PC-3 (cell line): ENCODE results near the gene TBXAS1. TPM values are rescaled to one million over a fixed set of nuclear protein-coding genes. Genes with fewer than 3 reads are reported as not detected.

Experiments
- ATAC-seq: fragments of 200-7000 bp; cut with Tn5 transposase; 2 replicates; pipeline ENCODE4 v1.9.1; 2020; ENCODE audit warnings: mild to moderate bottlenecking, moderate library complexity
- BruUV-seq: library from RNA; stranded (reverse); fragments of 400-500 nt; replicated peaks from 2 replicates; lab custom pipeline; 2021; lab: Mats Ljungman, UMichigan
- CTCF ChIA-PET: fragments of 300-600 bp; sonication (Branson Sonifier 250); formaldehyde crosslinking; loops from one replicate; lab custom pipeline; 2022; ENCODE audit warnings: antibody characterized with exemption; lab: Charles Lee
- POLR2A ChIA-PET: fragments of 300-600 bp; sonication (Branson Sonifier 250); formaldehyde crosslinking; loops from one replicate; lab custom pipeline; 2022; ENCODE audit warnings: antibody characterized with exemption; ENCODE audit not compliant: unreplicated experiment; lab: Charles Lee
- DNase-seq: peaks from one replicate; pipeline ENCODE4 v3.0.0-alpha.2; 2015
- H2AFZ ChIP-seq: fragments of 300-600 bp; sonication (generic); 2 replicates; pipeline ENCODE4 v1.6.0; 2016; ENCODE audit warnings: antibody characterized with exemption, low read length
- H3F3A ChIP-seq: fragments of 300-600 bp; sonication (generic); one replicate; pipeline ENCODE4 v1.6.0; 2017; ENCODE audit warnings: antibody characterized with exemption, low read length, control low read depth, mild to moderate bottlenecking; ENCODE audit not compliant: unreplicated experiment
- H3K27ac ChIP-seq: fragments of 300-600 bp; sonication (generic); 2 replicates; pipeline ENCODE4 v1.5.1; 2016; ENCODE audit warnings: mild to moderate bottlenecking, low read length
- H3K27me3 ChIP-seq: fragments of 300-600 bp; sonication (generic); 2 replicates; pipeline ENCODE4 v1.6.1; 2016; ENCODE audit warnings: low read length, mixed read lengths
- H3K36me3 ChIP-seq: fragments of 300-600 bp; sonication (generic); 2 replicates; pipeline ENCODE4 v1.6.1; 2016; ENCODE audit warnings: low read depth, mixed run types, low read length, mixed read lengths
- H3K4me1 ChIP-seq: fragments of 300-600 bp; sonication (generic); 2 replicates; pipeline ENCODE4 v1.5.1; 2016; ENCODE audit warnings: low read length; ENCODE audit not compliant: insufficient read depth
- H3K4me2 ChIP-seq: fragments of 300-600 bp; sonication (generic); 2 replicates; pipeline ENCODE4 v1.6.0; 2016; ENCODE audit warnings: low read length
- H3K4me3 ChIP-seq: fragments of 300-600 bp; sonication (generic); 2 replicates; pipeline ENCODE4 v1.5.1; 2016; ENCODE audit warnings: mild to moderate bottlenecking, low read length, mixed read lengths
- H3K79me2 ChIP-seq: fragments of 300-600 bp; sonication (generic); 2 replicates; pipeline ENCODE4 v1.6.1; 2017; ENCODE audit warnings: low read length, mixed read lengths
- H3K9ac ChIP-seq: fragments of 300-600 bp; sonication (generic); 2 replicates; pipeline ENCODE4 v1.6.0; 2016; ENCODE audit warnings: mild to moderate bottlenecking, low read length
- H3K9me2 ChIP-seq: fragments of 300-600 bp; sonication (generic); replicated peaks from 2 replicates; pipeline ENCODE4 v1.6.1; 2016; ENCODE audit warnings: mixed run types, low read length, mixed read lengths
- H3K9me3 ChIP-seq: fragments of 300-600 bp; sonication (generic); 2 replicates; pipeline ENCODE4 v1.6.1; 2016; ENCODE audit warnings: low read length, mixed read lengths
- H4K20me1 ChIP-seq: fragments of 300-600 bp; sonication (generic); 2 replicates; pipeline ENCODE4 v1.6.1; 2016; ENCODE audit warnings: low read length, mixed read lengths
- EZH2 ChIP-seq: fragments of 300-600 bp; sonication (generic); IDR thresholded peaks from one replicate; pipeline ENCODE4 v1.6.1; 2017; ENCODE audit warnings: antibody characterized with exemption, mild to moderate bottlenecking, low read length; ENCODE audit not compliant: unreplicated experiment
- EZH2phosphoT487 ChIP-seq: fragments of 300-600 bp; sonication (generic); IDR thresholded peaks from 2 replicates; pipeline ENCODE4 v1.6.1; 2018; ENCODE audit warnings: mild to moderate bottlenecking, antibody characterized with exemption, low read length, borderline replicate concordance
- intact Hi-C: fragments of 100-400 bp; cut with micrococcal nuclease; formaldehyde crosslinking; loops from 2 replicates; pipeline ENCODE4 v1.9.0; 2023
- total RNA-seq: library from RNA; depleted of rRNA; stranded (reverse); fragments of >200 nt; gene quantifications from 2 replicates; pipeline ENCODE4 v1.2.3, GENCODE V29; 2014
- TF ChIP-seq, protein P1 (sequence below): fragments of 300-600 bp; sonication (generic); conservative IDR thresholded peaks from 2 replicates; pipeline ENCODE4 v1.5.1; 2017; ENCODE audit warnings: antibody characterized with exemption, low read depth, mild to moderate bottlenecking, low read length

Gene TBXAS1
- total RNA-seq, 1 experiment from 2014 or later, result 21.8 TPM

DNA sequence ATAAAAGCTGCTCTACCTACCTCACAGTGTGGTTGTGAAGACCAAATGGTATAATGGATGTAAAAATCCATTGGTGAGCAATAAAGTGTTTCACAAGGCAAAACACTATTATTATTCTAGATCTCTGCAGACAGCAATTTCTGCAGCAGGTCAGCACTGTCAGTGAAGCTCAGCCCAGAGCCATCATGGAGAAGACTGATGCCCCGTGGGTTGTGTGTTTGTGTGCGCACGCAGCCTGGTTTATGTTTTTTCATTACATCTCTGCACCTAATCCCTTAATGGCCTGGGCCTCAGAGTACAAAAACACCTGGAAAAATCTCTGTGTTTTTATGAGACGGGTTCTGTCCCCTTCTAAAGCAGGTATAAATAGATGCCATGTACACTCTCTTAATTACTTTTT, 169.5 kb downstream of the TBXAS1 start:
- POLR2A ChIA-PET, result interaction anchor here (1.0 kb wide), 1 partner anchor 82 kb away, joined by 3 read pairs; no protein-coding TSS in a partner anchor
- CTCF ChIA-PET, result interaction anchor here (1.1 kb wide), 1 partner anchor 380 kb away, joined by 3 read pairs; no protein-coding TSS in a partner anchor
- no peak overlapping the region for H2AFZ ChIP-seq
- H3K9me3 ChIP-seq, result no peaks in the 10 kb centered on the region
- no peaks in the 10 kb centered on the region for H3K79me2 ChIP-seq
- H3K9ac ChIP-seq, result no peak overlapping the region
- no peak for ATAC-seq
- DNase-seq, result no peak
- H3K27me3 ChIP-seq, result no peaks in the 10 kb centered on the region
- no peaks in the 10 kb centered on the region for H4K20me1 ChIP-seq
- no TSS peak for BruUV-seq
- H3F3A ChIP-seq, result no peaks in the 10 kb centered on the region
- intact Hi-C loops, result no loop called here
- TF ChIP-seq, protein P1, sequence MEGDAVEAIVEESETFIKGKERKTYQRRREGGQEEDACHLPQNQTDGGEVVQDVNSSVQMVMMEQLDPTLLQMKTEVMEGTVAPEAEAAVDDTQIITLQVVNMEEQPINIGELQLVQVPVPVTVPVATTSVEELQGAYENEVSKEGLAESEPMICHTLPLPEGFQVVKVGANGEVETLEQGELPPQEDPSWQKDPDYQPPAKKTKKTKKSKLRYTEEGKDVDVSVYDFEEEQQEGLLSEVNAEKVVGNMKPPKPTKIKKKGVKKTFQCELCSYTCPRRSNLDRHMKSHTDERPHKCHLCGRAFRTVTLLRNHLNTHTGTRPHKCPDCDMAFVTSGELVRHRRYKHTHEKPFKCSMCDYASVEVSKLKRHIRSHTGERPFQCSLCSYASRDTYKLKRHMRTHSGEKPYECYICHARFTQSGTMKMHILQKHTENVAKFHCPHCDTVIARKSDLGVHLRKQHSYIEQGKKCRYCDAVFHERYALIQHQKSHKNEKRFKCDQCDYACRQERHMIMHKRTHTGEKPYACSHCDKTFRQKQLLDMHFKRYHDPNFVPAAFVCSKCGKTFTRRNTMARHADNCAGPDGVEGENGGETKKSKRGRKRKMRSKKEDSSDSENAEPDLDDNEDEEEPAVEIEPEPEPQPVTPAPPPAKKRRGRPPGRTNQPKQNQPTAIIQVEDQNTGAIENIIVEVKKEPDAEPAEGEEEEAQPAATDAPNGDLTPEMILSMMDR, result no peak
- TF ChIP-seq EZH2 (no peak), EZH2phosphoT487 (no peak)
- H3K4me2 ChIP-seq, result no peak overlapping the region
- no peaks in the 10 kb centered on the region for H3K4me1 ChIP-seq
- H3K4me3 ChIP-seq, result no peak overlapping the region
- no peak overlapping the region for H3K27ac ChIP-seq
- H3K36me3 ChIP-seq, result no peaks in the 10 kb centered on the region
- H3K9me2 ChIP-seq, result no peaks in the 10 kb centered on the region

DNA sequence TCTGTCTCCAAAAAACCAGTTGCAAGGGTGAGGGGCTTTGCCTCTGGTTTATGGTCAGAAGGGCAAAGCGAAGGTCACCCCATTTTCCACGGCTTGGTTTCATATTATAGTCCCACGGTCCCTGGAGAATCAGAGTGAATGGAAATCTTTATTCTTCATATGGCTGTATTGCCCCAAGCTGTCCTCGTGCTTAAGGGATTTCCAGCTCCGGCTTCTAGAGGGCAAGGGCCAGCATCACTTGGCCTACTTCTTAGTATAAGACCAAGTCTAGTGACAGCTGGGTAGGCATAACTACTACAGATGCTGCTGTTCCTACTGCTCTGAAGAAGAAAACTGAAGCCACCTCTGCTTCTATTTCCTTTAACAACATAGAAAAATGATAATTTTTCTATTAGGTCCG, 170.5 kb downstream of the TBXAS1 start:
- BruUV-seq, result no TSS peak
- intact Hi-C loops, result no loop called here
- no peak overlapping the region for H3K27ac ChIP-seq
- H3K4me1 ChIP-seq, result no peaks in the 10 kb centered on the region
- DNase-seq, result no peak
- ATAC-seq, result no peak
- TF ChIP-seq, protein P1, result no peak
- TF ChIP-seq EZH2 (no peak), EZH2phosphoT487 (no peak)
- no peak overlapping the region for H3K4me2 ChIP-seq
- no peaks in the 10 kb centered on the region for H3K9me2 ChIP-seq
- no peaks in the 10 kb centered on the region for H3K36me3 ChIP-seq
- H3K4me3 ChIP-seq, result no peak overlapping the region
- ChIA-PET CTCF (no interaction called here), POLR2A (no interaction called here)
- no peaks in the 10 kb centered on the region for H3F3A ChIP-seq
- no peaks in the 10 kb centered on the region for H3K27me3 ChIP-seq
- no peaks in the 10 kb centered on the region for H4K20me1 ChIP-seq
- no peaks in the 10 kb centered on the region for H3K9me3 ChIP-seq
- H3K79me2 ChIP-seq, result no peaks in the 10 kb centered on the region
- no peak overlapping the region for H2AFZ ChIP-seq
- no peak overlapping the region for H3K9ac ChIP-seq

DNA sequence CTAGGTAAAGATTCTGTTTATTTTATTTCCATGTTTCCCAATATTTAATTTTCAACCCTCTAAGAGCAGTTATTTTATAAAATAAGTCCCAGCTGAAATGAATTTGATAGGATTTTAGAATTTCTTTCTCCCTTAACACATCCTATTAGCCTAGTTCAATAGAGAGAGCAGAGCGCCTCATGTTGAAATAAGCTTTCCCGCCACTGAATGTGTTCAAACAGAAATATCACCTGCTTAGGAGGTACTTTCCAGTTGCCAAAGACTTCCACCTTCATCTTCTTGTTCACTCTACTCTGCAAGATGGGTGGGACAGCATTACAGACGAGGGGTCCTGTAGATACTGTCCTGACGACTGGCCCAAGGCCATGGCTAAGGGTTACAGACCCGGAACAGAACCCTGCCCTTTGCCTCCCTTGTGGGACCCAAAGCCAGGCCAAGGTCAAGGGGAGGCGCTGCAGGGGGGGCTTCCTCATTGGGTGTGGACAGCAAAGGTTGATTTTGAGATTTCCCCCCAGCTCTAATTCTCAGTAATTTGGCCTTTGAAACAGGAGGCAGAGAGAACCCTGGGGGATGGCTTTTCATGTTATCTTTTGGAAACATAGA, 171.7 kb downstream of the TBXAS1 start:
- no peak overlapping the region for H3K4me2 ChIP-seq
- no TSS peak for BruUV-seq
- intact Hi-C loops, result loop anchor here (10.0 kb wide), 1 partner anchor 566 kb away; no protein-coding TSS in a partner anchor
- no peak overlapping the region for H3K9ac ChIP-seq
- H3K9me3 ChIP-seq, result no peaks in the 10 kb centered on the region
- H3K4me3 ChIP-seq, result no peak overlapping the region
- TF ChIP-seq EZH2, result no peak
- TF ChIP-seq, protein P1, result no peak
- no peak for TF ChIP-seq EZH2phosphoT487
- ChIA-PET POLR2A (no interaction called here), CTCF (interaction anchor here (0.6 kb wide), 1 partner anchor 59 kb away, joined by 4 read pairs; no protein-coding TSS in a partner anchor)
- H2AFZ ChIP-seq, result no peak overlapping the region
- no peaks in the 10 kb centered on the region for H3K79me2 ChIP-seq
- H3K27ac ChIP-seq, result no peak overlapping the region
- H3F3A ChIP-seq, result no peaks in the 10 kb centered on the region
- no peaks in the 10 kb centered on the region for H3K36me3 ChIP-seq
- no peak for DNase-seq
- H3K4me1 ChIP-seq, result no peaks in the 10 kb centered on the region
- ATAC-seq, result no peak
- H3K9me2 ChIP-seq, result no peaks in the 10 kb centered on the region
- H3K27me3 ChIP-seq, result no peaks in the 10 kb centered on the region
- no peaks in the 10 kb centered on the region for H4K20me1 ChIP-seq
